HG02610 (cell line): Measurements from ENCODE around the gene VEZT.

Experiments used
- ATAC-seq: cut with Tn5 transposase; IDR thresholded peaks from one replicate; pipeline ENCODE4 v1.9.1; 2021; ENCODE audit warnings: mild to moderate bottlenecking, moderate library complexity; ENCODE audit not compliant: unreplicated experiment

VEZT gene

GRCh38 chr12:95197636-95198035, 20.0 kb upstream of the VEZT start:
- ATAC-seq = no peak

- no peak for ATAC-seq
These were observed 18.7 kb upstream of the VEZT start for GRCh38 chr12:95198914-95199313.

- ATAC-seq = no peak
These were observed 17.3 kb upstream of the VEZT start for GRCh38 chr12:95200128-95200894.

- no peak for ATAC-seq
These were observed 16.4 kb upstream of the VEZT start for GRCh38 chr12:95201056-95201670.

- no peak for ATAC-seq
These were observed 14.7 kb upstream of the VEZT start for GRCh38 chr12:95202691-95203486.

GRCh38 chr12:95203487-95204030, 14.0 kb upstream of the VEZT start:
- ATAC-seq = no peak

GRCh38 chr12:95204141-95204866, 13.3 kb upstream of the VEZT start:
- ATAC-seq = no peak

- no peak for ATAC-seq
These were observed 12.5 kb upstream of the VEZT start for GRCh38 chr12:95205016-95205624.

GRCh38 chr12:95205685-95206084, 11.9 kb upstream of the VEZT start:
- ATAC-seq = no peak

- no peak for ATAC-seq
These were observed 10.7 kb upstream of the VEZT start for GRCh38 chr12:95206916-95207315.

GRCh38 chr12:95207407-95207806, 10.2 kb upstream of the VEZT start:
- ATAC-seq = no peak

- no peak for ATAC-seq
These were observed 8.9 kb upstream of the VEZT start for GRCh38 chr12:95208678-95209077.

- no peak for ATAC-seq
These were observed 5.0 kb upstream of the VEZT start for GRCh38 chr12:95212586-95212985.

- no peak for ATAC-seq
These were observed 4.5 kb upstream of the VEZT start for GRCh38 chr12:95213119-95213518.

- no peak for ATAC-seq
These were observed 3.7 kb upstream of the VEZT start for GRCh38 chr12:95213928-95214327.

- no peak for ATAC-seq
These were observed 3.1 kb upstream of the VEZT start for GRCh38 chr12:95214466-95214865.

- ATAC-seq = no peak
These were observed 1.7 kb upstream of the VEZT start for GRCh38 chr12:95215949-95216348.

GRCh38 chr12:95216711-95217376, 763 bp upstream of the VEZT start:
- ATAC-seq = peak; percentile 19

- ATAC-seq = peak; percentile 4
These were observed 835 bp downstream of the VEZT start for GRCh38 chr12:95218150-95219133.
